ENCODE results near the gene FHIP2A.

- TF ChIP-seq EP300 (IDR thresholded peaks at IDR 0.05) (no peak), CTCF (IDR thresholded peaks at IDR 0.05) (no peak), POLR2A (IDR thresholded peaks at IDR 0.05) (no peak)
Observed at GRCh38 chr10:114816308-114816707, 5.3 kb upstream of the FHIP2A start.
